HG03432 (cell line): Measurements from ENCODE around the gene OR5C1.
"Not testable (repeated sequence)": the region's sequence is repeated elsewhere in the genome, so short reads cannot be mapped to it uniquely, and the experiment has no call there.

ENCODE experiments used
- ATAC-seq: cut with Tn5 transposase; IDR thresholded peaks from one replicate; pipeline ENCODE4 v1.9.1; 2021; ENCODE audit warnings: mild to moderate bottlenecking, moderate library complexity; ENCODE audit not compliant: unreplicated experiment

OR5C1 gene

GRCh38 chr9:122788831-122789230 lies at the start of gene OR5C1:
TSS of gene OR5C1 (plus strand) at chr9:122788933. CDS start at chr9:122788933, 0 bp downstream.
- no peak for ATAC-seq

DNA sequence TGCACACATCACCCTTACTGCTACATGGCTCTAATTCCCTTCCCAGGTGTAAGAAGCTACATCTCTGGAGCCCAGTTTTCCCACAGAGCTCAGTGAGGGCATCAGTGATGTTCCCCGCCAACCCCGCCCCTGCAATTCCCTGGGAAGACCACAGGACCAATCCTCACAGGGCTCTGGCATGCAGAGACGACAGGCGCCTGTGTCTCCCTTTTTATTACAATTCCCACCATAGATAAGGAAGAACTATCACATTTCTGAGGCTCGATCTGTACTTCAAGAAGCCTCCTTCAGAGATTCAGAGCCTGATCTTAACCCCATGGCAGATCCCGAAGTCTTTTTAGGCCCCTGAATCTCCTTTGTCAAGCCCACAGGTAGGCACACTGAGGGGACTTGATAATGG lies 46.7 kb upstream of the OR5C1 start, which contains the start of gene OR1L6:
Gene OR1L6, plus strand, starts transcription at position 301 of the 400 bp plus-strand sequence. CDS start 7,545 bp downstream, outside the sequence.
- ATAC-seq, result no peak

GRCh38 chr9:122754825-122755224 lies 33.9 kb upstream of the OR5C1 start:
- no peak for ATAC-seq

DNA sequence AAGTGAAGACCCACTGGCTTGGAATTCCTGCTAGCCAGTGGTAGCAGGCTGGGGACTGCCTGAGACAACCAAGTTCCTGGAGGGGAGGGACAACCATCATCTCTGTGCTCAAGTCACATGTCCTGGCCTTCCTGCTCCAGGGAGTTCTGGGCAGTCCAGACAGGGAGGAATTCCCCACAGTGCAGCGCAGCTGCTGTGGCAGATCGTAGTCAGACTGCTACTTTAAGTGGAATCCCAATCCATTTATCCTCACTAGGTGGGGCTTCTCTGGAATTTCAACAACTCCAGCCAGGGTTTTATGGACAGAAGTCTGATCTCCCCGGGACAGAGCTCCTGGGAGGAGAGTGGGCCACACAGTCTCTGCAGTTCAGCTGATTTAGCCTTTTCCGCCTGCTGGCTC lies 20.9 kb upstream of the OR5C1 start:
- ATAC-seq, result no peak

- ATAC-seq, result no peak
These were observed 11.7 kb upstream of the OR5C1 start for GRCh38 chr9:122777052-122777451.

DNA sequence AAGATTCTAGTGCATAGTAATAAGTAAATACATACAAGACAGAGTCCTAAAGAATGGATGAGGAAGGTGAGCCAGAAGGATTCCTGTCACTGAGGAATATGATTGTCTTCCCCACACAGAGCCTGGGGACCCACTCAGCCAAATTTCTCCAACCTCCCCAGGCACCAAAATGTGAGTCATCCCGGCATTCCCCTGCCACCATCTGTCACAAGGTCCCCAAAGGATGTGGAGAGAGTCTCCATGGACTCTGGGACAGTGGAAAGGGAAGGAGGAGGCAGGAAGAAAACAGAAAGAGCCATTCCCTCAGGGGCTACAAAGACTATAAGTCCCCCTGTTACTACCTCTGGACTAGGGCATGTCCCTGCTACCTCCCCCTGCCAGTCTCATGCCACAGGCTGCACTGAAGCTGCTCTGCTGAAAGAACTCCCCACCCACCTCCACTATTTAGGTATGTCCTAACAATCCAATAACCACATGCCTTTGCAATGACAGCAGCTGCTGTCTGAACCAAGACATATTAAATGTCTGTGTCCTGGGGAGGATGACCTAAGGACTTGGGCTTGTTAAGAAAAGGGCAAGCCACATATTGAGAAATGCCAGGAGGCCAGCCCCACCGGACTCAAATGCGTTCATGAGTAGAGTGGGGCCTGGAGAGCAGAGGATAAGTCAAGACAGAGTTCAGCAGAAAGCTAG lies 10.7 kb upstream of the OR5C1 start:
- no peak for ATAC-seq

GRCh38 chr9:122779181-122779580 lies 9.6 kb upstream of the OR5C1 start:
- no peak for ATAC-seq

DNA sequence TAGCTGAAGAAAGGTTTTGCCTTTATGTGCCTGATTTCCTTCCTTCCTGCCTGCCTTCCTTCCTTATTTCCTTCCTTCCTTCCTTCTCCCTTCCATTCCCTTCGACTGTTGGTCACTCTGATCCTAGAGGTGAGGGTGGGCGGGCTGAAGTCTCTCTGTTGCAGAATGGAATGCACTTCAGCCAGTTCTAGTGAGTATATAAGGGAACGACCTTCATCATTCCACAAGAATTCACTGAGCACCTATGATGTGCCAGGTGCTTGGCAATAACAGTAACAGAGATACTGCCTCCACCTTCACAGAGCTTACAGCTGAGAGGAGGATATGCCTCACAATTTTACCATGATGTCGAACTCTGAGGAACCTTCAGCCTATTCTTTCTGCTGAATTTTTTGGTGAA lies 8.7 kb upstream of the OR5C1 start:
- no peak for ATAC-seq

DNA sequence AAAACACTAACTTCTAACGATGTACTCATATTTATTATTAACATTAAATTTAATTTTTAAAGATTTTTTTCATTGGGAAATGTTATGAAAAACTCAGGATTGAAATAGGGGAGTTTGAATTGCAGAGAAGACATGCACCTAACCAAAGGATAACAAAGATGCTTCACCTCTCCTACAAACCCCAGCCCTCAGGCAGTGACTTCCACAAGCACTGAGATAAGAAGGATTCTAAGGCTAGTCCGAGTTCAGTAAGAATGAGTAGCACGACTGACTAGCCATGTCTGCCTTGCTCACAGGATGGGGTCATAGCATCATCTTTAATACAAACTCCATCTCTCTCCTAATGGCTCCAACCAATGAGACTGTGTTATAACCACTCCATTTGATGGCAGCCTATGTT lies 7.1 kb upstream of the OR5C1 start:
- no peak for ATAC-seq

- no peak for ATAC-seq
These were observed 3.5 kb upstream of the OR5C1 start for GRCh38 chr9:122785269-122785668.

- no peak for ATAC-seq
These were observed 2.4 kb upstream of the OR5C1 start for GRCh38 chr9:122786338-122786737.

GRCh38 chr9:122789256-122790046 lies 718 bp downstream of the OR5C1 start:
- ATAC-seq, result no peak

DNA sequence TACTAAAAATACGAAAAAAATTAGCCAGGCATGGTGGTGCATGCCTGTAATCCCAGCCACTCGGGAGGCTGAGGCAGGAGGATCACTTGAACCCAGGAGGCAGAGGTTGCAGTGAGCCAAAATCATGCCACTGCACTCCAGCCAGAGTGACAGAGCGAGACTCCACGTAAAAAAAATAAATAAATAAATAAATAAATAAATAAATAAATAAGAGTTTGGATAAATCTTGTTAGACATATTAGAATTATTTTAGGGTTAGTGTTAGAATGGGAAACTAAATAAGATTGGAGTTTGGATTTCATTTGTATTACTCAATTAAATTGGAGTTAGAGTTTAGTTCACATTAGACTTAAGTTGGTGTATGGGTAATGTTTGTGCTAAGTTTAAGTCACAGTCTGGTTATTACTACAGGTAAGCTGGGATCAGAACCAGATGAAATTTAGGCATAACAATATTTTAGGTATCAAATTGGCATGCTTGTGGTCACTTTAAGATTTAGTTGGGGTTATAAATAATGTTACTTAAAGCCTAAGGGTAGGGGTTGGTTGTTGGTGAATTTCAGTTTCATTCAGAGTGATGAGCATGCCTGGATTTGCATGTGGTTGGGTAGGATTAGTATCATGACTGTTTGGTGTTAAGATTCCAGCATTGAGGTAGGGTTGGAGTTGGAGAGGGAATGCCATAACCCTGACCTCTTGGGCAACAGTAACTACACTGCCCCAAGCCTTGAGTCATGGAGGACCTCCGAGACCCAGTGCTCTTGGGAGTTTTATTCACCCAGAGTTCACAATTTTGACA lies 3.3 kb downstream of the OR5C1 start:
- no peak for ATAC-seq

- ATAC-seq, result no peak
These were observed 8.8 kb downstream of the OR5C1 start for GRCh38 chr9:122797316-122798063.

- ATAC-seq, result no peak
These were observed 11.6 kb downstream of the OR5C1 start, which contains the start of gene OR1K1 for GRCh38 chr9:122800066-122801060. TSS of gene OR1K1 (plus strand) at chr9:122800123. CDS start at chr9:122800123, 0 bp downstream.

GRCh38 chr9:122806661-122807060 lies 17.9 kb downstream of the OR5C1 start:
- no peak for ATAC-seq

GRCh38 chr9:122807271-122807900 lies 18.7 kb downstream of the OR5C1 start:
- ATAC-seq, result no peak

- no peak for ATAC-seq
These were observed 19.4 kb downstream of the OR5C1 start for GRCh38 chr9:122808141-122808540.

- not testable (repeated sequence) for ATAC-seq
These were observed 20.5 kb downstream of the OR5C1 start for GRCh38 chr9:122809261-122809660.
